Measurements from ENCODE around the gene ZNF532.

DNA sequence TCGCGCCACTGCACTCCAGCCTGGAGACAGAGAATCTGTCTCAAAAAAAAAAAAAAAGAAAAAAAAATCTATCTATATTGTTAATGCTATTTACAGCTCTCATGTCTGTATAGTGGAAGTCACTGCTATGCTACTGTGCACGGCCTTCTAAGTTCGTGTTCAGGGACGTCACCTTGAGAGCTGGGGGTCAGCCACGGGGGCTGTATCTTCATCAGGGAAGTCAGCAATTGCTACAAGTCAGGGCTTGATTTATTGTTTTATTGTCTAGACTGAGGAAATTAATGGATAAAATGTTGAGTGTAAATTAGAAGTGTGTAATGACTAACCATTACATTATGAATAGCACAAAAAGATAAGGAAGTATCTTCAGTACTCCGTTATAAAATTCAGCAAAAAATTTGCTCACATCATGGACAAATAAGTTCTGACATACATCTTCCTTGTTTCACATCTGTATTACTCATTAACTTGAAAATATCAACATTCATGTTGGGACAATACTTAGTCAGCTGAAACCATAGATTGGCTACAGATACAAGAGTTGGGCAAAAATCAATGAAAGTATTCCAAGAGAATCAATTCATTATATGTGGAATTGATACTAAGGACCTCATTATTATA lies 138.4 kb downstream of the ZNF532 start:
- TF ChIP-seq, protein P1, sequence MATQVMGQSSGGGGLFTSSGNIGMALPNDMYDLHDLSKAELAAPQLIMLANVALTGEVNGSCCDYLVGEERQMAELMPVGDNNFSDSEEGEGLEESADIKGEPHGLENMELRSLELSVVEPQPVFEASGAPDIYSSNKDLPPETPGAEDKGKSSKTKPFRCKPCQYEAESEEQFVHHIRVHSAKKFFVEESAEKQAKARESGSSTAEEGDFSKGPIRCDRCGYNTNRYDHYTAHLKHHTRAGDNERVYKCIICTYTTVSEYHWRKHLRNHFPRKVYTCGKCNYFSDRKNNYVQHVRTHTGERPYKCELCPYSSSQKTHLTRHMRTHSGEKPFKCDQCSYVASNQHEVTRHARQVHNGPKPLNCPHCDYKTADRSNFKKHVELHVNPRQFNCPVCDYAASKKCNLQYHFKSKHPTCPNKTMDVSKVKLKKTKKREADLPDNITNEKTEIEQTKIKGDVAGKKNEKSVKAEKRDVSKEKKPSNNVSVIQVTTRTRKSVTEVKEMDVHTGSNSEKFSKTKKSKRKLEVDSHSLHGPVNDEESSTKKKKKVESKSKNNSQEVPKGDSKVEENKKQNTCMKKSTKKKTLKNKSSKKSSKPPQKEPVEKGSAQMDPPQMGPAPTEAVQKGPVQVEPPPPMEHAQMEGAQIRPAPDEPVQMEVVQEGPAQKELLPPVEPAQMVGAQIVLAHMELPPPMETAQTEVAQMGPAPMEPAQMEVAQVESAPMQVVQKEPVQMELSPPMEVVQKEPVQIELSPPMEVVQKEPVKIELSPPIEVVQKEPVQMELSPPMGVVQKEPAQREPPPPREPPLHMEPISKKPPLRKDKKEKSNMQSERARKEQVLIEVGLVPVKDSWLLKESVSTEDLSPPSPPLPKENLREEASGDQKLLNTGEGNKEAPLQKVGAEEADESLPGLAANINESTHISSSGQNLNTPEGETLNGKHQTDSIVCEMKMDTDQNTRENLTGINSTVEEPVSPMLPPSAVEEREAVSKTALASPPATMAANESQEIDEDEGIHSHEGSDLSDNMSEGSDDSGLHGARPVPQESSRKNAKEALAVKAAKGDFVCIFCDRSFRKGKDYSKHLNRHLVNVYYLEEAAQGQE (IDR thresholded peaks at IDR 0.05; ENCODE audit: insufficient read depth in 1 of 2, low read depth in 2 of 2, low read length in 2 of 2), result no peak
- TF ChIP-seq TAF1 (IDR thresholded peaks at IDR 0.05; ENCODE audit: borderline replicate concordance, insufficient read depth, low read length) (no peak), POLR2AphosphoS5 (IDR thresholded peaks at IDR 0.05; ENCODE audit: low read depth, low read length) (no peak), FOXP2 (optimal IDR thresholded peaks at IDR 0.05; ENCODE audit: borderline replicate concordance, extremely low read depth, extremely low read length, insufficient read depth) (no peak)
